GM19043 (cell line): ENCODE results near the gene LHFPL4.
"Not testable (repeated sequence)": the region's sequence is repeated elsewhere in the genome, so short reads cannot be mapped to it uniquely, and the experiment has no call there.

Experiments
- ATAC-seq: cut with Tn5 transposase; IDR thresholded peaks from one replicate; pipeline ENCODE4 v1.9.1; 2021; ENCODE audit warnings: low read depth; ENCODE audit not compliant: unreplicated experiment

Gene LHFPL4

DNA sequence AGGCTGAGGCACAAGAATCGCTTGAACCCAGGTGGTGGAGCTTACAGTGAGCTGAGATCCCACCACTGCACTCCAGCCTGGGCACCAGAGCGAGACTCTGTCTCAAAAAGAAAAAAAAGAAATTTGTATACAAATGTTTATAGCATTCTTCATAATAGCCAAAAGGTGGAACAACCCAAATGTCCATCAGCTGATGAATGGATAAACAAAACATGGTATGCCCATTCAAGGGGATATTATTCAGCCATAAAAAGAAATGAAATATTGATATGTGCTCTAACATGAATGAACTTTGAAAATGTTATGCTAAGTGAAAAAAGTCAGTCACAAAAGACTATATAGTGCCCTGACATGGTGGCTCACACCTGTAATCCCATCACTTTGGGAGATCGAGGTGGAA lies 11.4 kb downstream of the LHFPL4 start:
- no peak for ATAC-seq

DNA sequence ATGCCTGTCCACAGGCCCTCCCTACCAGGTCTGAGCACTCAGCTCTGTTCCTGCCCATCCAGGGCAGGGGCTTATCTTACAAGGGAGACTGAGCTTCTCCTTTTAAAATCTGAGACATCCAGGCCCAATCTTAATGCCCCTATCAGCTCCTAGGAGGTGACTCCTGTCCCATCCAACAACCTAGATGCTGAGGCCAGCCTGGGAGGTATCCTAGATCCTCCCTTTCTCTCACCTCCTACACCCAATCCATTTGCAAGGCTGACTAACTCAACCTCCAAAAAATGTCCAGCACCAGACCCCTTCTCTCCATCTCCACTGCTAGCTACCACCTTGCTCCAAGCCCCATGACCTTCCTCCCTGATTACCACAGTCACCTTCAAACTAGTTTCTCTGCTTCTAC lies 17.4 kb downstream of the LHFPL4 start:
- no peak for ATAC-seq

DNA sequence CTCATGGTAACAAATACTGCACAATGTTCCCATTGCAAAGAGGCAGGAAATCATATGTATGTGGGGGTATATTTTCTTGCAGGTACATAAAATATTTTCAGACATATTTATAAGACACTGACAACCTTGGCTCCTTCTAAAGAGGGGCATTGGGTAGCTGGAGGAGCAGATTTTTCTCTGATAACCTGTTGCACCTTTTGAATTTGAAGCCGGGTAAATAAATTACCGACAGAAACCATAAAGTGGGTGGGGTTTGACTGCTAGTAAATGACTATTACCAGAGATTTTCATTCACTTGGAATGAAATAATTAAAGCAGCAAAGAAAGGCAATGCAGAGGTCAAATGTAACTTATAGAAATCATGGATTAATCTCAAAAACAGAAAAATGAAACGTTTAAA lies 19.2 kb downstream of the LHFPL4 start:
- no peak for ATAC-seq

DNA sequence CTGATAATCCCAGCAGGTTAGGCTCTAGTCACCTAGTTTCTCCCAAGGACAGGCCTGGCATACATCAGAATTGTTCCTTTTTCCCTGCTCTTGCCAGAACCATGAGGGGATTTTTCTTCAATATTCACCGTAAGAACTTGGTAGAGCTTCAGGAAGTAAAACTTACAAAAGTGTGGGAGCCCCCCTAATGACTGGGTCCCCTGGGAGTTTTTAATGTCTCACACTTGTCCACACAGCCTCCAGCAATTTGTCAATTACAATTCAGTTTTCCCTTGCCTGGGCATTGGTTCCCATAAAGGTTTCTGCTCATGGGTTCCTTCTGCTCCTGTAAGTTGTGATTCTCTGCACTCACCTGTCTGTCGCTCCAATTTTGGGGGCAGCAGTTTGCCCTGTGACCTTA lies 28.5 kb downstream of the LHFPL4 start:
- no peak for ATAC-seq

DNA sequence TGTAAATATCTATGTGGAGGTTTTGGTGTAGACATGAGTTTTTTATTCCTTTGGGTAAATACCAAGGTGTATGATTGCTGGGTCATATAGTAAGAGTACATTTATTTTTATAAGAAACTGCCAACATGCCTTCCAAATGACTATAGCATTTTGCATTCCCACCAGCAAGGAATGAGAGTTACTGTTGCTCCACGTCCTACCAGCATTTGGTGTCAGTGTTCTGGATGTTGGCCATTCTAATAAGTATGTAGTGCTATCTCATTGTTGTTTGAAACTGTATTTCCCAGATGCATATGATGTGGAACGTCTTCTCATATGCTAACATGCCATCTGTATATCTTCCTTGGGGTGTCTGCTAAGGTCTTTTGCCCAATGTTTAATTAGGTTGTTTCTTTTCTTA lies 38.7 kb downstream of the LHFPL4 start:
- no peak for ATAC-seq

DNA sequence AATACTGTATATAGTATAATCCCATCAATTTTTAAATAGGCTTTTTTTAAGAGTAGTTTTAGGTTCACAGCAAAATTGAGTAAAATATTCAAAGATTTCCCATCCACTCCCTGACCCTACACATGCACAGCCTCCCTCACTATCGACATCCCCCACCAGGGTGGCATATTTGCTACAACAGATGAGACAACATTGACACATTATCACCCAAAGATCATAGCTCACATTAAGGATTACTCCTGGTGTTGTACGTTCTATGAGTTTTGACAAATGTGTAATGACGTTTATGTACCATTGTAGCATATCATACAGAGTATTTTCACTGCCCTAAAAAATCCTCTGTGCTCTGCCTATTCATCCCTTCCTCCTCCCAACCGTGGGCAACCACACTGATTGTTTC lies 39.3 kb downstream of the LHFPL4 start:
- ATAC-seq: no peak

DNA sequence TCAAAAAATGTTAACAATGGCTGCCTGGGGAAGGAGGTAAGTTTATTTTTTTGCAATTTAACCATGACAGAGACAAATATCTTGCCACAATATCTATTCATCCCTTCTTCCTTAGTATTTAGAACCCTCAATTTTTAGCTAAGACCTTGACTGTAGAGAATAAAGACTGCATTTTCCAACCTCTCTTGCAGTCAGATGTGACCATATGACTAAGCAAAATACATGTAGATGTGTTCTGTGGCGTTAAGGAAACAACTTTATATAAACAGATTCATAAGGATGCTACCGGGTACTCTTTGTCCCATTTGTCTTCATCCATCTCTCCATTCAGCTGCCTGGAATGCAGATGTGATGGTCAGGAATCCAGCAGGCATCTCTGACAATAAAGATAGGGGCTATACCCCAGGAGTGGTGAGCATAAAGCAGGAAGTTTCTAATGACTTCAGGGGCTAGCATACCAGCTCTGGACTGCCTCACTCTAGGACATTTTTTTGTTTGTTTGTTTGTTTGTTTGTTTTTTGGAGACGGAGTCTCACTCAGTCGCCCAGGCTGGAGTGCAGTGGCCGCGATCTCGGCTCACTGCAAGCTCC lies 41.1 kb downstream of the LHFPL4 start:
- ATAC-seq: no peak

DNA sequence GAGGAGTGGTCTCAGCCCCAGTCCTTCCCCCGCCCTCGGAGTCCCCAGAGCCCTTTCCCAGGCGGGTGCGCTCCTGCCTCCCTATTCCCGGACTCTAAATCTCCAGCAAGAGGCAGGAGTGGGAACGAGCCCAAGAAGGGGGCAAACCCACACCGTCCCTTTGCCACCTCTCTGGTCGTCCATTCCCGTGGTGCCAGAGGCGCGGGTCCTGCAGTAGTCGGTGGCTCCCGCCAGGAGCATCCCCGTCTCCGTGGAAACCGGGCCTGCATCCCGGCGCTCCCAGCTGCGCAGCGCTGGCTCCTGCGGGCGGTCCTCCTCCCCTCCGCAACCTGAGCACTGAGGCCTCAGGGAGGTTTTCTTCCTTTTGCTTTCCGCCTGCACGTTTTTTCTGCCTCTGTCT lies 44.8 kb downstream of the LHFPL4 start:
- ATAC-seq: no peak

DNA sequence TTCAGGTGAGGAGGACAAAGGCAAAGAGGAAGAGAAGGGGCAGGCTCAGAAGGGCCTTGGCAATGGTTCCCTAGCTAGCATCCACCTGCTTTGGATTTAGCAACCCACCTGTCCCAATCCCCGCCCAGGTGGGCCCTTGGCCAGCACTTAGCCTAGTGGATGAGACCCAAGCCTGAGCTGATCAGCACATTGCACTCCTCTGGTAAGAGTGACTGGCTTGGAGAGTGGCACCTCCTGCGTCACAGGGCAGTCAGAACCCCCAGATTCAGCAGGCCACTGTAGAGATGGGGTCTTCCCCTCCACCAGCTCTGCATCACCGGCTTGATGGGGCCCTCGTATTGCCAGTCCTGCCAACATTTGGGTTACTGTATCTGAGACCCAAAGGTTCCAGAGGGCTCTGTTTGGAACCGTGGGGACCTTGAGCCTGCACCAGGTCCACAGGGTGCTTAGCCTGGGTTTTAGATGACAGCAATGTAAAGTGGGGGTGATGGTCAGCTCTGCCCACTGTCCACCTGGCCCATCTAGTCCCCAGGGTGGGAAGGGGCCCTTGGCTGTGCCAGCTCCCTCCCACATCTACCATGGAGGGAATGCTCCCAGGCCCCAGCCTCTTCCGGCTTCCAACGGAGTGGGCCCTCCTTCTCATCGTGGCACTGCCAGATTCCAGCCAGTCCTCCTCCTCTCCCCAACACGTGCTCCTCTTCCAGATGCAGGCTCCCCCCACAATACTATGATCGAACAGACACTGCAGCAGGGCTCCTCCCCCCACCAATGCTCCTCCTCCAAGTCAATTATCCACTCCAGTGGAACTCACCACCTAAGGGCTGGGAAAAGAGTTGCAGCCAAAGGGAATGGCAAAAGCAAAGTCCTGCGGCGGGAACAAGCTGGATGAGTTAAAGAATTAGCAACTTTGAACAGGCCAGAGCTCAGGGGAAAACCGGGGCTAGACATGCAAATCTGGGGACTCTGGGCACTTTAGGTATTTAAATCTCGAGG lies 45.7 kb downstream of the LHFPL4 start:
- ATAC-seq: no peak

DNA sequence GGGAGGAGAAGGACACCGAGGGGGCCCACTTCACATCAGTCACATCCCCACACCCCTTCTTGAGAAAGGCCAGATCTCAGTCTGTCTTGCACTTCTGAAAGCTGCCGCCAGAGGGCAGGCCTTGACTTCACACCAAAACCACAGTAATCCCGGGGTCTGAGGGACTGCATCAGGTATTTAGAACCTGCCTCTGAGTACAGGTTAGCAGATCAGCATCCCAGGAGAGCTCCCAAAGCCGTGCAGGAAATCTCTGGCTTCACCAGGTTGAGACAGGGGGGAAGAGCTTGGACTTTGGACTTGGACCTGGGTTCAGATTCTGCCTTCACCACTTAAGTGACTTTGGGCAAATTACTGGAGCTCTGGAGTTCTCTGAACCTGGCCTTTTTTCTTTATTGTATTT lies 50.3 kb downstream of the LHFPL4 start:
- ATAC-seq: no peak

DNA sequence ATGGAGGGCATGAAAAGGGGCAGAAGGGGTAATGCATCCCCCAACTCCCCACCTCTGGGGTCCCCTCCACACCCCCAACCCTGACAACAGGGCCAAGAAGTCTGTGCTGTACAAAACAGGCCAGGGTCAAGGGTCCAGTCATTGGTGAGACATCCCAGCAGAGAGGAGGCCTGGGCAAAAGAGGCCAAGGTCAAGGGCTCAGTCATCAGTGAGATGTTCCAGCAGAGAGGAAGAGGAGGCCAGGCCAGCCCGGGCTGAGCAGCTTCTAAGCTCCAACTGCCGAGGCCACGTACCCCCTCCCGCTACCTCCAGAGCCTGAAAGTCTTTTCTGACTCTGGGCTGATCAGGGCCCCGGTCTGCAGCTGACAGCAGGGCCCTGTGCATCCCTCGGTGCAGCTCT lies 52.4 kb downstream of the LHFPL4 start:
- ATAC-seq: no peak

DNA sequence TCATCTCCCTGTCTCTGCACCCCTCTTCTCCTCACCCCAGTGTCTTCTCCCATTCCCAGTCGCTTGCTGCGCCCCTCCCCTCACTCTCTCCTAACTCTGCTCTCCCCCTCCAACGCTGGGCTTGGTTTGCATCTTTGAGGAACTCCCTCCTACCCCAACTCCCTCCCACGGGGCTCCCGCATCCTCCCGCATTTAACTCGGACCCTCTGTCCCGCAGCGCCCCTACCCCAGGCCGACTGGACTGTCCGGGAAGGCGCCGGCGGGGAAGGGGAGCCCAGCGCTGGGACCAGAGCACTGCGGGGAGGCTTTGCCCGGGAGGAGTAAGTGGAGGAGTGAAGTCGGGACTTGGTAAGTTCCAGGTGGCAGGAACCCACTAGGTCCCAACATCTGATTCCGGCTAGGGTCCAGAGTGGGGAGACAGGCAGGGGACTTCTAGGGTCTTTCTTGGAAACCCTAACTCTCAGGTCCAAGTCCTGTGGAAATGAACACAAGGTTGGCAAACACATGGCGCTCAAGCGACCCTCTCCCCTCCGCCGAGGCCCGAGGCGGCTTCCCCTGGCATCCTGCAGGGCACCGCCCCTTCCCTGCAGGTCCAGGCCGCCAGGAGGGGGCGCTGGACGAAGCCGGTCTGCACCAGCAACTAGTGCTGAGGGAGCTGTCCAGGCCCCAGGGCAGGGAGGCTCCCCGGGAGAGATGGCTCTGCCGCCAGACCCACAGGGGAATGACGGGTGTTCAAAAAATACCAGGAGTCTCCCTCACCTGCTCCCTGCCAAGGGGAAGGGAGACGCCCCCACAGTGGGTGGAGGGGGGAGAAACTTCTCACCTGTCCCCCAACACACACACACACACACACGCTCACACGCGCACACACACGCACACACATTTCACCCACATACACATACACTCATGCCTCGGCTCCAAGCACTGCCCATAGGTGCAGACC lies 53.2 kb downstream of the LHFPL4 start:
- ATAC-seq: no peak

DNA sequence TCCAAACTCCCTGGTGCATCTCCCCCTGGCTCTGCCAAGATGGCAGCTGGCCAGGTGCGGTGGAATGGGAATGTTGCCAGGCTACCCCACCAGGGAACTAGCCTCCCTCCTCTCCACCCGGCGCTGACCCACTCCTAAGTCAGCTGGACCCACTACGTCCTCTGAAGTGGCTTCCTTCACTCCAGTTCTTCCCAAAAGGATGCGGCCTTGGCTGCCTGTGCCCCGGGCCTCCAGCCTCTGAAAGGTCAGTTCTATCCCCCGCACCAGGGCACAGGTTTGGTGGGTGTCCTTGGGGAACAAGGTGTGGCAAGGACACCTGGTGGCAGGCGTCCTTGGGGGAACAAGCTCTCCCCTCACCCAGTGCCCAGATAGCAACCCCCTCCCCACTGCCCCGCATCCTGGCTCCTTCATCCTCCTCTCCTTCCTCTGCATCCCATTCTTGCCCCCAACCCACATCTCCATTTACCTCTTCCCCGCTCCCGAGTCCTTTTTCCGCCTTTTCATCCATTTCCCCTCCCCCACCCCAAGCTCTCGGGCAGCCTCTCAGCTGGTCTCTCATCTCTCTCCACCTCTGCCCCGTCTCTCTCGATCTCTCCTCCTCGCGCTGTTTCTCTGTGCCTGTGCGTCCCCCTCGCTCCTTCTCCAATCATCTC lies 54.0 kb downstream of the LHFPL4 start:
- no peak for ATAC-seq

DNA sequence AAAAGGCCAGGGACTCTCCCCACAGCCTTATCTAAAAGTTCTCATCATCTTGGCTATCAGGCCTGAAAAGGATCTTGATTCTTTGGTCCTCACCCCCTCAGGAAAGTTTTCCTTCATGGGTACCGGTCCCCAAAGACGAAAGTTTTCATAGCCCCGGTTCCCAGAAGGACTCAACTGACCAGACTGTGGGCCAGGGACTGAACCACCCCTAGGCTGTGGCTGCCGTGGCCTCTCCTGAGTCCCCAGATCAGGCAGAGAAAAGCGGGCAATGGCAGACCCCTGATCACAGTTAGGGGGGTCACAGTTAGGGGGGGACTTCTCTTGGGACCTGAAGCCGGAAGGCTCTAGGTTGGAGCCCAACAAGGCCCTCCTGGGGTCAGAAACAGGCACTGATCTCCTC lies 54.8 kb downstream of the LHFPL4 start:
- ATAC-seq: no peak

DNA sequence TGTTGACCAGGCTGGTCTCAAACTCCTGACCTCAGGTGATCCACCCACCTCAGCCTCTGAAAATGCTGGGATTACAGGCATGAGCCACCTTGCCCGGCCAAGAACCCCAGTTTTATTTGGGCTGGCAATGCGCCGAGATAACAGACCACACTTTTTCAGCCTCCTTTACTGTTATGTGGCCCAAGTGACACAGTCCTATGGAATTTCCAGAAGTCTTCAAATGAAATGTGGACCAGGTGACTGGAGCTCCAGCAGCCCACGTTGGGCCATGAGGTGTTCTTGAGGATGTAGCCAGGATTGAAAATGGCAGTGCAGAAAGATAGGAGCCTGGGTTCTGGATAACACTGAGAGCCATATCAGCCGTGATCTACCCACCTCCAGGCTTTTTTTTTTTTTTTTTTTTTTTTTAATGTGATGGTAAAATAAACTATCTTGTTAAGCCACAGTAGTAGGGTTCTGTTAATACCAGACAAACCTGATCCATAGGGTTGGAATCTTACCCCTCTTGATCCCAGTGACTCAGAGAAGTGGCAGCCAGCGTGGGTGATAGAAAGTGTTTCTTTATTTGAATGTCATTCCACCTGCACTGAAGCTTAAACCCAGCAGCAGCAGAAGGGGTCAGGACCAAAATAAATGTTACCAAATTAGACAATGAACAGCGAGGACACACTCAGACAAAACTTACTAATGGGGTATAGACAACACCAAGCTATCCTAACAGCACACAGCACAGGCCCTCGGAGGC lies 55.6 kb downstream of the LHFPL4 start:
- ATAC-seq: no peak

DNA sequence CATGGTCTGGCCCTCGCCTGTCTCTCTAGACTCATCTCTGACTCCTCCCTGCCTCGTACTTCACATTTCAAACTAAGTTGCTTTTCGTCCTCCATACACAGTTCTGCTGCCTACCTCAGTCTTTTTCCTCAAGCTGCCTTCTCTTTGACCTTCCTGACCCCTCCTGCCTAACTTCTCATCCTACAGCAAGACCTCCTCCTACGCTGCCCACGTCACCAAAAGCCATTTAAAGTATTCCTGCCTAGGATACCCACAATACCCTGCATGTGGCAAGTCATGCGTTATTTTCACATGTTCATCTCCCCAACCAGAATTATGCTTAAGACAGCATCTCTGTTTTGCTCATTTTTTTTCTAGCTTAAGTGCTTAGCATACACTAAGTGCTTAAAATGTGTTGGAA lies 56.7 kb downstream of the LHFPL4 start:
- ATAC-seq: no peak

DNA sequence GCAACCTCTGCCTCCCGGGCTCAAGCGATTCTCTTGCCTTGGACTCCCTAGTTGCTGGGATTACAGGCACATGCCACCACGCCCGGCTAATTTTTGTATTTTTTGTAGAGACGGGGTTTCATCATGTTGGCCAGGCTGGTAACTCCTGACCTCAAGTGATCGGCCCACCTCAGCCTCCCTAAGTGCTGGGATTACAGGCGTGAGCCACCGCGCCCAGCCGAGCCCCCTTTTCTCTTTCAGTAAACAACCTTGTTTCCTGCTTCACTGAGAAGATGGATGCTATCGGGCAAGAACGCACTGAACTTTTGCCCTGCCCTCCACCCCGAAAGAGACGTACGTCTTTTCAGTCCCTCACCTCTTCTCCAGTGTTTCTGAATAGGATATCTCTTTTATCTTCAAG lies 59.6 kb downstream of the LHFPL4 start:
- ATAC-seq: not testable (repeated sequence)

DNA sequence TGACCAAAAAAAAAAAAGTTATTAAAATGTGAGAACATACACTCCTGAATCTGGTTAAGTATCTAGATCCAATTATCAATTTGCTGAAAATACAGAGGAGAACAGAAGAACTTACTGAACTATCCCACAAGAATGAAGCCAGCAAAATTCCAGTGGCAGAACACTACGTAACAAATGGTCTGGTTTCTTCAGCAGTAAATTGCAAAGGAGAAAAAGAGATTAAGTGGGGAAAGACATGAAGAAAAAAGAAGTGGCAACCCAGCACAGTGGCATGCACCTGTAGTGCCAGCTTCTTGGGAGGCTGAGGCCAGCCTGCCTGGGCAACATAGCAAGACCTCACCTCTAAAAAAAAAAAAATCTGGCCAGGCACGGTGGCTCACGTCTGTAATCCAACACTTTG lies 62.1 kb downstream of the LHFPL4 start:
- no peak for ATAC-seq

DNA sequence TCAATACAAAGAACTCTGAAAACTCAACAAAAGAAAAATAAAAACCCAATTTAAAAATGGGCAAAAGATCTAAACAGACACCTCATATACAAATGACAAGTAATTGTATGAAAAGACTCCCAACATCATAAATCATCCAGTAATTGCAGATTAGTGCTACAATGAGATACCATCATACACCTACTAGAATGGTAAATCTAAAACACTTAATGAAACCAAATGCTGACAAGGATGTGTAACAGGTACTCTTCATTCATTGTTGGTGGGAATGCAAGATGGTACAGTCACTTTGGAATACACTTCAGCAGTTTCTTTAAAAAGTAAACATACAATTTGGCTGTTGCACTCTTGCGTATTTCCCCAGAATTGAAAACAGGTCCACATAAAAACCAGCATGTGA lies 68.4 kb downstream of the LHFPL4 start:
- no peak for ATAC-seq

DNA sequence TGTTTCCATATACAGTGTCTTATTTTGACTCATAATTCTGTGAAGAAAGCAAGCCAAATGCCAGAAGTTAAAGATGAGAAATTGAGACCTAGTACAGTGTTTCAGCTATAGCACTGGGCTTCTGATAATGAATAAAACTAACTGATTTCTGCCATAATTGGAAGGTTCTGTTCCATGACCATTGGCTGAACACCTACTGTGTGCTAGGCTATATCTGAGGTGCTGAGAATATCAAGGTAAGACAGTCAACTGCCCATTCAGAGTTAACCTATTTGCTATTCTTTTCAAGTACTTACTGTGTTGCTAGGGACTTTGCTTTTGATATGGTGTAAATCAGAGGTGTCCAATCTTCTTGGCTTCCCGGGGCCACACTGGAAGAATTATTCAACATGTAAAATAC lies 73.4 kb downstream of the LHFPL4 start:
- no peak for ATAC-seq
